ENCODE results near the gene SH3D21. TPM values are rescaled to one million over a fixed set of nuclear protein-coding genes. Genes with fewer than 3 reads are reported as not detected.

Gene SH3D21
- total RNA-seq, 1 donor from 2014 or later = 17.2 TPM

DNA sequence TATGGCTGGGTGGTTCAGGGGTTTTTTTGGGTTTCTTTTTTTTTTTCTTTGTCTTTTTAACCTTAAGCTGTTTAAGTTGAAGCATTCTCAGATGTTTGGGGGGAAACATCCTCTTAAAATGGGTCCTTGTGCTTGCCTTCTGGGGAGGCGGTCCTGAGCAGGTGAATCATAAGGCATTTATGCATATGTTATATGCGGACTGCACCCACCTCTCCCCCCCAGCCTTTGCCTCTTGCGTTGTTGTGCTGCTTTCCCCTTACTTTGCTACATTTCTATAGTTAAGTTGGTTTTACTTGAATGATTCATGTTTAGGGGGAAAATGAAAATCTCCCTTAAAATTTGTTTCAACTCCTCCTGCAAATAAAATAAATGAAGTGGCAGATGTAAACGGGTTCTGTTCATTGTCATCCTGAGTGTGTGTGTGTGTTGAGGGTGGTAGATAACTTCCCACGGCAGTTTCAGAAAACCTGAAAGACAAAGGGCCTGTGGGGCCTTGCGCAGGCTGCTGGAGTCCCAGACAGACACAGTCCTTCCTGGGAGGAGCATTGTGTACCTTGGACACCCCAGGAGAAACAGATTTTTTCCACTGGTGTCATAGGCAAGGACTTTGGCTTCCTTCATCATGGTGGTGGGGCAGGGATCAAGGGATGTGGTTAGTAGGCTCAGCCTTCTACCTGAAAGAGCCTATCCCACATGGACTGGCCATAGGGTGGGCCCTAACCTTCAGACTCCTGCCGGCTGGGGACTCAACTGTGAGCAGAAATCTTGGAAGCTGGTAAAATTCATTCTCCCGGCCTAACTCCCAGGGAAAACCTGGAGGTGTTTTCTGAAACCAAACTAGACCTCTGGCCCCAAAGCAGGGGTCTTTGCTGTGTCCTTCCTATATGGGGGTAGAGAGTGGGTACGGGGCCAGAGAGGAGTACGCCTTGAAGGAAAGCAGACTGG lies 926 bp upstream of the SH3D21 start:
- H3K27ac ChIP-seq = peak overlapping the region; percentile 81
- TF ChIP-seq POLR2A (IDR thresholded peaks at IDR 0.05) = no peak
- TF ChIP-seq, protein P1, sequence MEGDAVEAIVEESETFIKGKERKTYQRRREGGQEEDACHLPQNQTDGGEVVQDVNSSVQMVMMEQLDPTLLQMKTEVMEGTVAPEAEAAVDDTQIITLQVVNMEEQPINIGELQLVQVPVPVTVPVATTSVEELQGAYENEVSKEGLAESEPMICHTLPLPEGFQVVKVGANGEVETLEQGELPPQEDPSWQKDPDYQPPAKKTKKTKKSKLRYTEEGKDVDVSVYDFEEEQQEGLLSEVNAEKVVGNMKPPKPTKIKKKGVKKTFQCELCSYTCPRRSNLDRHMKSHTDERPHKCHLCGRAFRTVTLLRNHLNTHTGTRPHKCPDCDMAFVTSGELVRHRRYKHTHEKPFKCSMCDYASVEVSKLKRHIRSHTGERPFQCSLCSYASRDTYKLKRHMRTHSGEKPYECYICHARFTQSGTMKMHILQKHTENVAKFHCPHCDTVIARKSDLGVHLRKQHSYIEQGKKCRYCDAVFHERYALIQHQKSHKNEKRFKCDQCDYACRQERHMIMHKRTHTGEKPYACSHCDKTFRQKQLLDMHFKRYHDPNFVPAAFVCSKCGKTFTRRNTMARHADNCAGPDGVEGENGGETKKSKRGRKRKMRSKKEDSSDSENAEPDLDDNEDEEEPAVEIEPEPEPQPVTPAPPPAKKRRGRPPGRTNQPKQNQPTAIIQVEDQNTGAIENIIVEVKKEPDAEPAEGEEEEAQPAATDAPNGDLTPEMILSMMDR (IDR thresholded peaks at IDR 0.05) = no peak
- TF ChIP-seq POLR2AphosphoS5 (IDR thresholded peaks at IDR 0.05; ENCODE audit: insufficient read depth in 1 of 2, low read depth in 1 of 2) = no peak
- H3K4me1 ChIP-seq = peaks cover 33% of the 10 kb centered on the region
- H3K9me3 ChIP-seq = no peaks in the 10 kb centered on the region
- intact Hi-C loops (cut with DNase I) = no loop called here
- no peaks in the 10 kb centered on the region for H3K27me3 ChIP-seq
- no peak overlapping the region for H3K4me3 ChIP-seq
- H3K36me3 ChIP-seq = peaks cover 0 to 45% of the 10 kb centered on the region in 2 donors
- no peak for DNase-seq (ENCODE audit: extremely low spot score in 2 of 2)

DNA sequence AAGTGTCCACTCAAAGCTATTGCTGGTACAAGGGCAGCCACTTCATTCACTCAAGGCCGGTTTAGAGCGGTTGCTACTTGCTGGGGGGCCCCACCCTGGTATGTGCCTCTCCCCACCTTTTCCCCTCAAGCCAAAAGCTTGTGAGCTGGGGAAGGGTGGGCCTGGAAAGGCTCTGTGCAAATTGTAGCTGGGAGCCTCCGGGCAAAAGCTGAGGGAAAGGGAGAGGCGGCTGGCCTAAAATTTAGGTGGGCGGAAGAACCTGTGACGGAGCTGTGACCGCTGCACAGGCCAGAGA lies 306 bp upstream of the SH3D21 start:
- intact Hi-C loops (cut with DNase I) = no loop called here
- Histone ChIP-seq H3K27ac (peak overlapping the region; percentile 81), H3K27me3 (no peaks in the 10 kb centered on the region), H3K36me3 (peaks cover 0 to 39% of the 10 kb centered on the region in 2 donors), H3K9me3 (no peaks in the 10 kb centered on the region), H3K4me3 (peak overlapping the region; percentile 59 to 81), H3K4me1 (peaks cover 27% of the 10 kb centered on the region)
- no peak for TF ChIP-seq POLR2AphosphoS5 (IDR thresholded peaks at IDR 0.05; ENCODE audit: insufficient read depth in 1 of 2, low read depth in 1 of 2)
- TF ChIP-seq, protein P1 (IDR thresholded peaks at IDR 0.05) = no peak
- no peak for TF ChIP-seq POLR2A (IDR thresholded peaks at IDR 0.05)
- DNase-seq (ENCODE audit: extremely low spot score in 2 of 2) = no peak

DNA sequence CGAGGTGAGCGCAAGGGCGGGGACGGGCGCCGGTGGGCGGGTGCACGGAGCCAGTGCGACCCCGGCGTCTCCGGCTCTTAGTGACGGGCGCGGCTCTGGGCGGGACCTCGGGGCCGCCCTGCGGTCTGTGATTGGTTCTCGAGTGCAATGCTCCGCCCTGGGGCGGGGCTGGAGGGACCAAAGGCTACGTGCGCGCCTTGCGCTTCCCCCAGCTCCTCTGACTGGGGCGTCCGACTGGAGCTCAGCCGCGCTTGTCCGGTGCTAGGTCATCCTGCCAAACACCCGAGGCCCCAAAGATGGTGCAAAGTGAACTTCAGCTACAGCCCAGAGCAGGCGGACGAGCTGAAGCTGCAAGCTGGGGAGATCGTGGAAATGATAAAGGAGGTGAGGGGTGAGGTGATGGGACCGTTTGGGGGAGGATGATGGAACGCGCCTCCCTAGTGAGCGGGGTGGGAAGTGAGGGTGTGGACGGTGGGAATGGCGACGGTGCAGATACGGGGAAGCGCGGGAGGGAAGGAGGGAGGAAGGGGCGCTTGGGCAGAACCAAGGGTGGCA lies 811 bp downstream of the SH3D21 start:
- no peaks in the 10 kb centered on the region for H3K9me3 ChIP-seq
- H3K4me1 ChIP-seq = peaks cover 23% of the 10 kb centered on the region
- DNase-seq (ENCODE audit: extremely low spot score in 2 of 2) = no peak
- peaks cover 0 to 28% of the 10 kb centered on the region in 2 donors for H3K36me3 ChIP-seq
- H3K27me3 ChIP-seq = no peaks in the 10 kb centered on the region
- H3K4me3 ChIP-seq = peak overlapping the region; percentile 59 to 81
- intact Hi-C loops (cut with DNase I) = no loop called here
- H3K27ac ChIP-seq = peak overlapping the region; percentile 81
- TF ChIP-seq POLR2A (IDR thresholded peaks at IDR 0.05) (peak in 1 of 2 donors; percentile 71), POLR2AphosphoS5 (IDR thresholded peaks at IDR 0.05; ENCODE audit: insufficient read depth in 1 of 2, low read depth in 1 of 2) (peak; percentile 19 to 95)
- TF ChIP-seq, protein P1 (IDR thresholded peaks at IDR 0.05) = no peak

DNA sequence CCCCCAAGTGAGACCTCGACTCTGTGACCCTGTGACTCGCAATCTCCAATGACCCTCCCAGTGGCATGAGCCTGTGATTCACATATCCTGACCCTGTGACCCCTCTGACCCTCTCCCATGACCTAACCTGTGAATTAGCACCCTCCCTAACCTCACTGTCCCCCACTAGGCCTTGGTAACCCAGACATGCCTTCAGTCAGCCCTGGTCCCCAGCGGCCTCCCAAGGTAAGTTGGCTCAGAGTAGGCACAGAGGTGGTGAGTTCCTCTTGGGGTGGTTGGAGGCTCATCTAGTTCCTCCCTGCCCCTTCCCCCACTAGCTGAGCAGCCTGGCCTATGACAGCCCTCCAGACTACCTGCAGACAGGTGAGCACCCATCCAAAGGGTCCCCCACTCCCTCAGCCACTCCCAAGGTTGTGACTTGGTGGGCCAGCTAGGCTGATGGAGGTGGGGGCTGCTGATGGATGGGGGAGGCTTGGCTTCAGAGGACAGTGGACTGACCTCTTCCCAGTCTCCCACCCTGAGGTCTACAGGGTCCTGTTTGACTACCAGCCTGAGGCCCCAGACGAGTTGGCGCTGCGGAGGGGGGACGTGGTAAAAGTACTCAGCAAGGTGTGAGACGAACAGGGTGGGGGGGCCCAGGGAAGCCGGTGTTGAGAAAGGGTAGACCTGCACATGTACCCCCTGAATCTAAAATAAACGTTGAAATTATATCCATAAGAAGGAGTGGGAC lies 1.6 kb downstream of the SH3D21 start:
- H3K36me3 ChIP-seq = peaks cover 0 to 20% of the 10 kb centered on the region in 2 donors
- no peaks in the 10 kb centered on the region for H3K9me3 ChIP-seq
- H3K27ac ChIP-seq = peak overlapping the region; percentile 81
- peaks cover 23% of the 10 kb centered on the region for H3K4me1 ChIP-seq
- TF ChIP-seq, protein P1 (IDR thresholded peaks at IDR 0.05) = no peak
- TF ChIP-seq POLR2AphosphoS5 (IDR thresholded peaks at IDR 0.05; ENCODE audit: insufficient read depth in 1 of 2, low read depth in 1 of 2) = no peak
- TF ChIP-seq POLR2A (IDR thresholded peaks at IDR 0.05) = no peak
- peak overlapping the region; percentile 59 to 81 for H3K4me3 ChIP-seq
- H3K27me3 ChIP-seq = no peaks in the 10 kb centered on the region
- intact Hi-C loops (cut with DNase I) = no loop called here
- no peak for DNase-seq (ENCODE audit: extremely low spot score in 2 of 2)
